Vagina (tissue), 2 donors: Measurements from ENCODE around the gene SRGAP3. TPM values are rescaled to one million over a fixed set of nuclear protein-coding genes. Genes with fewer than 3 reads are reported as not detected.
A peak's percentile ranks its signal among the peaks of the same experiment; 100 is the strongest.

Experiments
- DNase-seq, 2 donors: peaks; one replicate each; pipeline ENCODE4 v3.0.0-alpha.2; 2017; ENCODE audit errors: extremely low spot score in 2 of 2
- H3K27ac ChIP-seq: fragments of 200-600 bp; sonication (generic); one replicate; pipeline ENCODE4 v1.5.1; 2019
- H3K27me3 ChIP-seq: fragments of 200-600 bp; sonication (generic); one replicate; pipeline ENCODE4 v1.5.1; 2019
- H3K36me3 ChIP-seq, 2 donors: fragments of 200-600 bp; sonication (generic); one replicate each; pipeline ENCODE4 v1.5.1; 2017 to 2019
- H3K4me1 ChIP-seq: fragments of 200-600 bp; sonication (generic); one replicate; pipeline ENCODE4 v1.5.1; 2019
- H3K4me3 ChIP-seq, 2 donors: fragments of 200-600 bp; sonication (generic); 1 replicate in 1 of 2; 2 replicates in 1 of 2; pipeline ENCODE4 v1.5.1; 2016 to 2019
- H3K9me3 ChIP-seq: fragments of 200-600 bp; sonication (generic); one replicate; pipeline ENCODE4 v1.5.1; 2019
- CTCF ChIP-seq, 3 experiments: fragments of 450-650 bp in 2 of 3; fragments of 200-600 bp in 1 of 3; sonication (generic) in 1 of 3; IDR thresholded peaks; one replicate each; pipeline ENCODE4 v1.5.1; 2017 to 2019; ENCODE audit warnings: antibody characterized with exemption in 3 of 3, mild to moderate bottlenecking in 2 of 3, moderate library complexity in 2 of 3
- POLR2A ChIP-seq, 2 donors: fragments of 450-650 bp; IDR thresholded peaks; one replicate each; pipeline ENCODE4 v1.6.1; 2017; ENCODE audit warnings: antibody characterized with exemption in 2 of 2, mild to moderate bottlenecking in 2 of 2, moderate library complexity in 2 of 2
- POLR2AphosphoS5 ChIP-seq, 2 donors: sonication (generic); formaldehyde crosslinking; IDR thresholded peaks; one replicate each; pipeline ENCODE4 v1.9.0; 2017; ENCODE audit warnings: antibody characterized with exemption in 2 of 2, mild to moderate bottlenecking in 2 of 2, low read depth in 1 of 2; ENCODE audit not compliant: insufficient read depth in 1 of 2
- intact Hi-C: fragments of 100-400 bp; cut with DNase I; formaldehyde crosslinking; loops from one replicate; pipeline ENCODE4 v1.15.1; 2023
- total RNA-seq: library from RNA; depleted of rRNA; stranded (reverse); fragments of >200 nt; gene quantifications from one replicate; pipeline ENCODE4 v1.2.3, GENCODE V29; 2016

SRGAP3 gene
- total RNA-seq, 1 donor from 2014 or later, result 20.6 TPM

DNA sequence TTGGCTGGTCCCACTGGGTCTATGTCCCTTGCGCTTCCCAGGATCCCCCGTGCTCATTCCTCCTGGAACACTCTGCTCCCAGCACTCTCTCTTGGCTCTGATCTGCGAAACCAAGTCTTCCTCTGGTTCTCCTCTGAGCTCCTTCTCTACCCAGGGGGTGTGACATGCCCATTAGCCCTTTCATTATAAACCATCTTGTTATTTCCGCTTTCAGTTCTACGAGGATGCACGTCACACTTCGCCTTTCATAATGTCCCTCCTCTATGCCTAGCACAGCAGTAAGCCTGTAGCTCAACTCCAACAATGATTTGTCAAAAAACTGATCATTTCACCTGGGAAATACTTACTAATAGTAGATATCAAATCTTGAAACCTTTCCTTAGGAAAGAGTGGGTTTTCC lies 234.2 kb downstream of the SRGAP3 start:
- DNase-seq, result no peak
- H3K27me3 ChIP-seq, result no peaks in the 10 kb centered on the region
- intact Hi-C loops, result no loop called here
- no peak overlapping the region for H3K4me3 ChIP-seq
- H3K27ac ChIP-seq, result no peak overlapping the region
- H3K4me1 ChIP-seq, result no peaks in the 10 kb centered on the region
- H3K36me3 ChIP-seq, result no peaks in the 10 kb centered on the region
- no peak for TF ChIP-seq POLR2A (IDR thresholded peaks at IDR 0.05)
- TF ChIP-seq POLR2AphosphoS5 (IDR thresholded peaks at IDR 0.05; ENCODE audit: insufficient read depth in 1 of 2, low read depth in 1 of 2), result no peak
- no peak for TF ChIP-seq CTCF (IDR thresholded peaks at IDR 0.05)
- H3K9me3 ChIP-seq, result no peaks in the 10 kb centered on the region

GRCh38 chr3:9013782-9014563 lies 235.5 kb downstream of the SRGAP3 start:
- Histone ChIP-seq H3K27ac (no peak overlapping the region), H3K36me3 (no peaks in the 10 kb centered on the region), H3K4me1 (no peaks in the 10 kb centered on the region), H3K27me3 (no peaks in the 10 kb centered on the region), H3K4me3 (no peak overlapping the region), H3K9me3 (no peaks in the 10 kb centered on the region)
- peak in 1 of 2 donors; percentile 90 for DNase-seq
- intact Hi-C loops, result no loop called here
- TF ChIP-seq POLR2AphosphoS5 (IDR thresholded peaks at IDR 0.05; ENCODE audit: insufficient read depth in 1 of 2, low read depth in 1 of 2) (no peak), POLR2A (IDR thresholded peaks at IDR 0.05) (no peak), CTCF (IDR thresholded peaks at IDR 0.05) (no peak)

GRCh38 chr3:9012521-9012920 lies 236.9 kb downstream of the SRGAP3 start:
- peak in 1 of 2 donors; percentile 28 for DNase-seq
- no peaks in the 10 kb centered on the region for H3K9me3 ChIP-seq
- H3K36me3 ChIP-seq, result no peaks in the 10 kb centered on the region
- no peaks in the 10 kb centered on the region for H3K27me3 ChIP-seq
- TF ChIP-seq POLR2AphosphoS5 (IDR thresholded peaks at IDR 0.05; ENCODE audit: insufficient read depth in 1 of 2, low read depth in 1 of 2) (no peak), POLR2A (IDR thresholded peaks at IDR 0.05) (no peak), CTCF (IDR thresholded peaks at IDR 0.05) (no peak)
- intact Hi-C loops, result no loop called here
- H3K4me3 ChIP-seq, result no peak overlapping the region
- no peaks in the 10 kb centered on the region for H3K4me1 ChIP-seq
- no peak overlapping the region for H3K27ac ChIP-seq

DNA sequence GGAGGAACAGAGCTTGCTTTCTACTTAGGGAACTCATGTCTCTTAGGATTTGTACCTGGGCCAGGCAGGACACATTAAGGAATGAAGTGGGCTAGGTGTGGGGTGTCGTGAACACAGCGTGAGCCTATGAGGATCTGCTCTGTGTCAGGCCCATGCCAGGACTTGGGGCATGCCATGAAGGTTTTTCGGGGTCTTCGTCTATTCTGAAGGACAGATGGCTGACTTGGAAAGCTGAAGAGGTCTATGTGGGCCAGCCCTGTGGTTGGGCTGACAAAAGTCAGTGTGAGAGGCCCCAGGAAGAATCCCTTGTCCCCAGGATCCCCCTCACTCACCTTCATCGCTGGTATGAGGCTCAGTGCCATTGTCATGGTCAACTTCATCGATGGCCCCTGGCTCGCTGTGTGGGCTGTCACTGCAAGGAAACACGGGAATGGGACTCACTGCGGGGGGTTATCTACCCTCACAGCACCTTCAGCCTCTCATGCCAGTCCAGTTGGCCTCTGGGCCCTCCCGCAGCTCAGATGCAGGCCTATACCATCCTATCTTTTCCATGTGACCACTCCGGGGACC lies 239.4 kb downstream of the SRGAP3 start:
- no peaks in the 10 kb centered on the region for H3K4me1 ChIP-seq
- peak in 1 of 2 donors; percentile 93 for DNase-seq
- TF ChIP-seq POLR2AphosphoS5 (IDR thresholded peaks at IDR 0.05; ENCODE audit: insufficient read depth in 1 of 2, low read depth in 1 of 2) (no peak), POLR2A (IDR thresholded peaks at IDR 0.05) (no peak), CTCF (IDR thresholded peaks at IDR 0.05) (no peak)
- H3K27ac ChIP-seq, result no peak overlapping the region
- H3K27me3 ChIP-seq, result no peaks in the 10 kb centered on the region
- no peaks in the 10 kb centered on the region for H3K9me3 ChIP-seq
- intact Hi-C loops, result no loop called here
- H3K36me3 ChIP-seq, result no peaks in the 10 kb centered on the region
- no peak overlapping the region for H3K4me3 ChIP-seq
